Left lobe of liver (tissue), 2 donors: ENCODE data around the gene GTF3C1. TPM values are rescaled to one million over a fixed set of nuclear protein-coding genes. Genes with fewer than 3 reads are reported as not detected.
"Not testable (repeated sequence)": the region's sequence is repeated elsewhere in the genome, so short reads cannot be mapped to it uniquely, and the experiment has no call there.

Experiments
- ATAC-seq: fragments of 200-7000 bp; cut with Tn5 transposase; one replicate; pipeline ENCODE4 v1.9.1; 2020; ENCODE audit warnings: mild to moderate bottlenecking, moderate library complexity
- DNase-seq: peaks from one replicate; pipeline ENCODE4 v3.0.0-alpha.2; 2020; ENCODE audit warnings: low spot score
- total RNA-seq: library from RNA; stranded (reverse); gene quantifications from one replicate; pipeline ENCODE4 v1.2.1, GENCODE V29; 2021
- donor health status: DM: no; HTN: no; CAD: no; lungs with moderate emphysema.
- donor health status: DM: no; HTN: yes; CAD: no.

The GTF3C1 gene
- total RNA-seq, 1 donor from 2014 or later: 34.2 TPM

DNA sequence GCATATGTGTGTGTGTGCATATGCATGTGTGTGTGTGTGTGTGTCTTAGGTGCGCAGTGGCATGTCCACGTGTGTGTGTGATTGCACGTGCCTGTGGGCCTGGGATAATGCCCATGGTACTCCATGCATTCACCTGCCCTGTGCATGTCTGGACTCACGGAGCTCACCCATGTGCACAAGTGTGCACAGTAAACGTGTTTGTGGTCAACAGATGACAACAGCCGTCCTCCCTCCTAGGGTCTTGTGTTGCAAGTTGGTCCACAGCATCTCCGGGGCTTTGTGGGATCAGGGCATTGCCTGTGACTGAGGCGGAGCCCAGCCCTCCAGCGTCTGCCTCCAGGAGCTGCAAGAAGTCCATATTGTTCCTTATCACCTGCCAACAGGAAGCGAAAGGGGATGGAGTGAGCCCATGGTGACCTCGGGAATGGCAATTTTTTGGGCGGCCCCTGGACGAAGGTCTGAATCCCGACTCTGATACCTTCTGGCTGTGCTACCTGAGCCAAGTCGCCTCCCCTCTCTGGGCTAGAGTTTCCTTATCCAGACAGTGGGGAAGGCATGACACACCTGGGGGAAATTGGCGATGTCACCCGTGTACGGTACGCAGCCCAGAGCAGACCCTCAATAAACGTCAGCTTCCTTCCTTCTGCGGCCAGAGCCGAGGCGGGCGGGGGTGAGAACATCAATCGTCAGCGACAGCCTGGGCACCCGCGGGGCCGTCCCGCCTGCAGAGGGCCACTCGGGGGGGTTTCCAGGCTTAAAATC is 100.1 kb downstream of the GTF3C1 start:
- peak; percentile 15 for ATAC-seq

DNA sequence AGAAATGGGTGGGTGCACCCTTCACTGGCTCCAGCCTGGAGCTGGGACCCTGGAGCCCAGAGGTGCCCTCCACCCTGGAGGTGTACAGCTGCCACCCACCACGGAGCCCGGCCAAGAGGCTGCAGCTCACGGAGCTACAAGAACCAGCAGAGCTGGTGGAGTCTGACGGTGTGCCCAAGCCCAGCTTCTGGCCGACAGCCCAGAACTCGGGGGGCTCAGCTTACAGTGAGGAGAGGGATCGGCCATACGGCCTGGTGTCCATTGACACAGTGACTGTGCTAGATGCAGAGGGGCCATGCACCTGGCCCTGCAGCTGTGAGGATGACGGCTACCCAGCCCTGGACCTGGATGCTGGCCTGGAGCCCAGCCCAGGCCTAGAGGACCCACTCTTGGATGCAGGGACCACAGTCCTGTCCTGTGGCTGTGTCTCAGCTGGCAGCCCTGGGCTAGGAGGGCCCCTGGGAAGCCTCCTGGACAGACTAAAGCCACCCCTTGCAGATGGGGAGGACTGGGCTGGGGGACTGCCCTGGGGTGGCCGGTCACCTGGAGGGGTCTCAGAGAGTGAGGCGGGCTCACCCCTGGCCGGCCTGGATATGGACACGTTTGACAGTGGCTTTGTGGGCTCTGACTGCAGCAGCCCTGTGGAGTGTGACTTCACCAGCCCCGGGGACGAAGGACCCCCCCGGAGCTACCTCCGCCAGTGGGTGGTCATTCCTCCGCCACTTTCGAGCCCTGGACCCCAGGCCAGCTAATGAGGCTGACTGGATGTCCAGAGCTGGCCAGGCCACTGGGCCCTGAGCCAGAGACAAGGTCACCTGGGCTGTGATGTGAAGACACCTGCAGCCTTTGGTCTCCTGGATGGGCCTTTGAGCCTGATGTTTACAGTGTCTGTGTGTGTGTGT is 100.9 kb downstream of the GTF3C1 start:
- DNase-seq (no peak), ATAC-seq (peak; percentile 40)

More for the DNA sequence above, 100.1 kb downstream of the GTF3C1 start:
- DNase-seq: no peak

DNA sequence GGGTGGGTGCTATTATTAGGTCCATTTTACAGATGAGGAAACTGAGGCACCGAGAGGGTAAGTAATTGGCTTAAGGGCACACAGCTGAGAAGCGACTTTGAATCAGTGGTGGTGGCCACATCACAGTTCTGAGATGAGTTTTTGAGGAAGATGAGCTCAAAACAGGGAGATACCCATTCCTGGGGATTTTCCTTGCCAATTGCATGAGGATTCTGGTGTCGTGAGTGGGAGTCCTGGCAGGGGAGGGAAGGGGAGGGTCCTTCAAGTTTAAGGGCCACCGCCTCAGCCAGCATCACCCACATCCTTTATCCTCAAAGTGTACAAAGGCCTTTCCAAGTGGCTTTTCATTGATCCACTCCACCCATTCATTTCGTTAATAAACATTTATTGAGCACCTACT is 102.4 kb downstream of the GTF3C1 start:
- no peak for DNase-seq
- ATAC-seq: no peak

DNA sequence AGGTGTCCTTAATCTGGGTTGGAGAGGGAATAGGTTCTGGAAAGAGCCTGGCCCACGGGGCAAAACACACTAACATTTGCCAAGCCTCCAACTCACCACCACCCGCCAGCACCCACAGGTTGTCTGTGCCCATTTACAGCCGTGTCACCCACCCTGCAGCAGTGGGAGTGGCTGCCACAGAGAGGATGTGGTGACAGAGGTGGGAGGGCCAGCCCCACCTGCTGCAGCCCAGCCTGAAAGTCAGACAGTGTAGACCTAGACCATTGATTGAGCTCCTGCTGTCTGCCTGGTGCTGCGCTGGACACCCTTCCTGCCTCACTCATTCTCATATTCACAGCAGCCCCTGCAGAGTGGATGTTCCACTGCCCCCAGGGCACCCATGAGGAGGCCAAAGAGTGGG is 103.0 kb downstream of the GTF3C1 start:
- DNase-seq: no peak

DNA sequence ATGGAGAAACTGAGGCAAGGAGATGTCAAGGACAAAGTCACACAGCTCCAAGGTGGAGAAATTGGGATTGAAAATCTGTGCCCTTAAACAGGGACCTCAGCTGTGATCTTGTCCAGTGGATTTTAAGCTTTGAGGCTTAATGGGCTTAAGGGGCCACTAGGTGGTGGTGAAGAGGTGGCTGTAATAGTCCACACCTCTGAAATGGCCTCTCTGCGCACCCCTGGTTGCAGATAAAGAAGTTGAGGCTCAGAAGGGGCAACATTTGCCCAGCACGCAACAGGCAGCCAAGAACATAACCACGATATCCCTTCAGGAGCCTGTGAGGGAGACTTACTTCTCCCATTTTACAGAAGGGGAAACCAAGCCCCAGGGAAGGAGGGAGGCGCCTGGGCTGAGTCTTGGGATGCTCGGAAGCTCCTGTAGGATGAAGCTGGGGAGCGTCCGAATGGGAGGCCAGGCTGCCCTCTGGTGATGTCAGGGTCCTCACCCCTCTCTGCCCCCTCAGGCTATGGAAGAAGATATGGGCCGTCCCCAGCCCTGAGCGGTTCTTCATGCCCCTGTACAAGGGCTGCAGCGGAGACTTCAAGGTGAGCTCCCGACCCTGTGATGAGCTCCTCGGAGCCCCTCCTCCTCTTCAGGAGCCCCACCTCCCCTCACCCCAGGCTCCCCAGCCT is 104.1 kb downstream of the GTF3C1 start:
- DNase-seq: no peak
- no peak for ATAC-seq

More for the DNA sequence above, 103.0 kb downstream of the GTF3C1 start:
- peak; percentile 23 for ATAC-seq

DNA sequence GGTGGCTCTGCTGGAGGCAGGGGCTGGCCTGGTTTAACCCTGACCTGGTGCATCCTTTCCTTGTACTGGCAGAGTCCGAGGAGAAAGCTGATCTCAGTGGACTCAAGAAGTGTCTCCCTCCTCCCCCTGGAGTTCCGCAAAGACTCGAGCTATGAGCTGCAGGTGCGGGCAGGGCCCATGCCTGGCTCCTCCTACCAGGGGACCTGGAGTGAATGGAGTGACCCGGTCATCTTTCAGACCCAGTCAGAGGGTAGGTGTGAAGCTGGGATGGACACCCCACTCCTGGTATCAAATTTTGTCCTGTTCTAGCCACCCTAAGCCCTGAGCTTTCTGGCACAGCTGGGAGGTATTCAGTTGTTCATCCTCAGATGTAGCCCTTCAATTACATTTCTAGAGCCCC is 105.2 kb downstream of the GTF3C1 start:
- DNase-seq: no peak
- no peak for ATAC-seq

DNA sequence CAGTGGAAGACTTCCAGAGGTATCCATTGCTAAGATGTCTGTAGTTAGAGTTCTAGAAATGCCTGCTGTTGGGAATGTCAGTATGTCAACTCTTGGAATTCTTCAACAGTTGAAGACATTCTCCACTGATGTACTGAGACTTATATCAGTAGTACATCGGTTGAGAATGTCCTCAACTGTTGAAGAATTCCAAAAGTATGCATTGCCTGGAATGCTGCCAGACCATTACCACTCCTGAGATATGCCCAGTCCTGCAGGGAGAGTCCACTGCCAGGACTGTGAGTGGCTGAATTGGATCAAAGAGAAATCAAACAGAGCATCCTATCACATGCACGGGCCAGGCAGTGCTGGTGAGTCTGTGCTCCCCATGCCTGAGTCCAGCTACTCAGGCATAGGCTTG is 105.7 kb downstream of the GTF3C1 start:
- DNase-seq (no peak), ATAC-seq (no peak)

DNA sequence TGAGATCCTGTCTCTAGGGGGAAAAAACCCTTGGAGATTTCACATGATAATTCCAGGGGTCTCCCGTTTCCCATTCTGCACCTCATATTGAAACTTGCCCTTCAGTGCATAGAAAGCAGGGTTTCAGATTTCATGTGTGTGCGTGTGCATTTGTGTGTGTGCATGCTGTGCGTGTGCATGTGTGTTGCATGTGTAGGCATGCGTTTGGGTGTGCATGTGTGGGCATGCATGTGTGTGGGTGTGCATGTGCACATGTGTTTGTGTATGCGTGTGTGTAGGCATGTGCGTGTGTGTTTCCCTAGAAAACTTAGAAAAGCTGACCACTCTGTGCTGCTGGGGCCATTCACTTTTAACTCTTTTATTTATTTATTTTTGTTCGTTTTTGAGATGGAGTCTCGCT is 107.7 kb downstream of the GTF3C1 start:
- DNase-seq: no peak

DNA sequence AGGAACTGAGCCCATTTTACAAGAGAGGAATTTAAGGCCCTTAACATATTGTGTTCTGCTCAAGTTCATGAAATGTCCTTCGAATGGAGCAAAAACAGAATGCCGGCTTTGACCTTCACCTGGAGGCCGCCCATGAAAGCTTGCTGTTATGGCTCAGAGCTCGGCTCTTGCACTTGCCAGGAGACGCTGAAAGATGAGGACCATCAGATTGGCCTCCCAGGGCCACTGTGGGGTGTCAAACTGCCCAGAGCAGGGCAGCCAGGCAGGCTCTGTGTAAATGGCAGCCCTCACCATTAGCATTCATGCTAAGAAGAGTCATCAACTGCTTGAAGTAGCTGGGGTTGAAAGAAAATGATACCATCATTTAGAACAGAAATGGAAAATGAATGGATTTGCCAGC is 108.4 kb downstream of the GTF3C1 start:
- ATAC-seq: no peak
- no peak for DNase-seq

More for the DNA sequence above, 107.7 kb downstream of the GTF3C1 start:
- no peak for ATAC-seq

DNA sequence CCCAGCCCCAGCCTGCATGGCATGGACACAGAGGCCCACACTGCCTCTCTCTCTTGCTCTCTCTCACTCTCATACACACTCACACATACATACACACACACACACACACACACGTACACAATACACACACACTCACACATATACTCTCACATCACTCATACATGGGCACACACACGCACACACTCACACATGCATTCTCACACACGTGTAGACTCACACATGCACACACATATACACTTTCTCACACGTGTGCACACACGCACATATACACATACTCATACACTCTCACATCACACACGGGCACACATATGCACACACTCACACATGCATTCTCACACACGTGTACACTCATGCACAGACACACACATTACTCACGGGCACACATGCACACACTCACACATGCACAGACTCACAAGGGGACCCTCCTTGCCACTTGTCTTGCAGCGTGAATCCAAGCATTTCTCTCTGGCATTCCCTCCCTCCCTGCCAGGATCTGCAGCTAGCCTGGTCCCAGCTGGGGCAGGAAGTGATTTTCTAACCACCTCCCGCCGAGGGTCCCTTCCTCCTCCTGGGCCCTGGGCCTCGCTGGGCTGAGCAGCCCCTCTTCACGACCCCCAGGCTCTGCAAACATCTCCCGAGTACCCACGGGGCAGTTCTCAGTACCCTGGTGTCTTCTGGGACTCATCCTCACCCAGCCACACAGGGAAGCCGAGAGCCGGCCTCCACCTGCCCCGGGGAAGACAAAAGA is 110.3 kb downstream of the GTF3C1 start:
- no peak for DNase-seq
- ATAC-seq: no peak

DNA sequence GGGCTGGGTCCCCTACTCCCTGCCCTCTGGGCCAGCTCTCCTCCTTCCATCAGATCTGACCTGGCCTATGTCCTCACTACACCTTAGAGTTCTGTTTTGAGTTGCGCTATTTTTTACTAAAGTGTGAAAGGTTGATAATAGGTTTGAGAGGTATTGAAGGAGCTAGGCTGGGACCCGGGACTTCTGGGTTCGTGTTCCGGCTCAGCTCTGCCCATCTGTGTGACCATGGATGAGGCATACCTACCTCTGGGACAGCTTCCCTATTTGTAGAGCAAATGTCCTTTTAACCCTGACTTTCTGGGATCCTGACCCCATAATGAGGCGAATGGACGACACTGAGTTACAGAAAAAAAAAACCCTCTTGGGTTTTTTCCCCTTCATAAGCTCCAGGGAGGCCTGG is 111.8 kb downstream of the GTF3C1 start:
- ATAC-seq: no peak
- DNase-seq: peak; percentile 12

DNA sequence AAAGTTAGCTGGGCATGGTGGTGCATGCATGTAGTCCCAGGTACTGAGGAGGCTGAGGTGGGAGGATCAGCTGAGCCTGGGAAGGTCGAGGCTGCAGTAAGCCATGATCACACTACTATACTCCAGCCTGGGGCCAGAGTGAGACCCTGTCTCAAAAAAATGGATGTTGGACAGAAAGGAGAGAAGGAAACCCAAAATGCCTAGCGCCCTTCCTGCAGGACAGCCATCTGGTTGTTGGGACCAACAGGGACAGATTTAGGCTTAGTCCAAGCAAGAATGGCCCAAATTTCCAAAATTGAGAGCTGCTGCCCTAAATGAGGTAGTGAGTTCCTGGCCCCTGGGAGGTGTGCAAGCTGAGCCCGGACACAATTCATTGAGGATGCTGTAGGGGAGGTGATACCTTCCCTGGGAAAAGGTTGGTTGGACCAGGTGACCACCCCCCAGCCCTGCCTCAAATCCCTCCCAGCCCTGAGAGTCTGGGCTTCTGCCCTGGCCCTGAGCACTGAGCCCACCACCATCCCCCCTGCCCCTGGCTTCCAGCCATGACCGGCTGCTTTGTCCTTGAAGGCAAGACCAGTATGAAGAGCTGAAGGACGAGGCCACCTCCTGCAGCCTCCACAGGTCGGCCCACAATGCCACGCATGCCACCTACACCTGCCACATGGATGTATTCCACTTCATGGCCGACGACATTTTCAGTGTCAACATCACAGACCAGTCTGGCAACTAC is 112.6 kb downstream of the GTF3C1 start:
- no peak for ATAC-seq

DNA sequence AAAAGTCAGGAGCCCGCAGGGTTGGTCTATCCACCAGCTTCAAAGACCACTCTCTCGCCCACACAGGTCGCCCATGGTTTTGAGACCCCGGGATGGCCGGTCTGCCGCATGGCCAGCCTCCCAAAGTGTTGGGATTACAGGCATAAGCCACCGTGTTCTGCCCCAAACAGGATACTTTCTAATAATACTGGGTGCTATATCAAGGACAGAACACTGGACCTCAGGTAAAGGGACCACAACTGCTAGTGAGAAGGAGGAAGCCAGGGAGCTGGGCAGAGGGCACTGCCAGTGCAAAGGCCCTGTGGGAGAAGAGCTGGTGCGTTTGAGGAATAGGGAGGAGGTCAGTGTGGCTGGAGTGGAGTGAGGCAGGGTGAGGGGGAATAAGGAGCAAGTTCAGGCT is 113.6 kb downstream of the GTF3C1 start:
- DNase-seq (no peak), ATAC-seq (no peak)

More for the DNA sequence above, 112.6 kb downstream of the GTF3C1 start:
- peak; percentile 40 for DNase-seq

DNA sequence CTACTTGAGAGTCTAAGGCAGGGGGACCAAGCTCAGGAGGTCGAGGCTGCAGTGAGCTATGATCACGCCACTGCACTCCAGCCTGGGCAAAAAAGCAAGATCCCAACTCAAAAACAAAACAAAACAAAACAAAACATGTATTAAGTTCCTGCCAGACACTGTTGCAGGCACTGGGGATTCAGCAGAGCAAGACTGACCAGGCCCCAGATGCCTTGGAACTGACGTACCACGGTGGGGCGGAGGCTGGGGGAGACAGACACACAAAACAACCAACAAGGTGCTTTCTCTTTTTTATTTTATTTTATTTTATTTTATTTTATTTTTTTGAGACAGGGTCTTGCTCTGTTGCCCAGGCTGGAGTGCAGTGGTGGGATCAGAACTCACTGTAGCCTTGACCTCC is 114.6 kb downstream of the GTF3C1 start:
- ATAC-seq: not testable (repeated sequence)
- DNase-seq: peak; percentile 6

DNA sequence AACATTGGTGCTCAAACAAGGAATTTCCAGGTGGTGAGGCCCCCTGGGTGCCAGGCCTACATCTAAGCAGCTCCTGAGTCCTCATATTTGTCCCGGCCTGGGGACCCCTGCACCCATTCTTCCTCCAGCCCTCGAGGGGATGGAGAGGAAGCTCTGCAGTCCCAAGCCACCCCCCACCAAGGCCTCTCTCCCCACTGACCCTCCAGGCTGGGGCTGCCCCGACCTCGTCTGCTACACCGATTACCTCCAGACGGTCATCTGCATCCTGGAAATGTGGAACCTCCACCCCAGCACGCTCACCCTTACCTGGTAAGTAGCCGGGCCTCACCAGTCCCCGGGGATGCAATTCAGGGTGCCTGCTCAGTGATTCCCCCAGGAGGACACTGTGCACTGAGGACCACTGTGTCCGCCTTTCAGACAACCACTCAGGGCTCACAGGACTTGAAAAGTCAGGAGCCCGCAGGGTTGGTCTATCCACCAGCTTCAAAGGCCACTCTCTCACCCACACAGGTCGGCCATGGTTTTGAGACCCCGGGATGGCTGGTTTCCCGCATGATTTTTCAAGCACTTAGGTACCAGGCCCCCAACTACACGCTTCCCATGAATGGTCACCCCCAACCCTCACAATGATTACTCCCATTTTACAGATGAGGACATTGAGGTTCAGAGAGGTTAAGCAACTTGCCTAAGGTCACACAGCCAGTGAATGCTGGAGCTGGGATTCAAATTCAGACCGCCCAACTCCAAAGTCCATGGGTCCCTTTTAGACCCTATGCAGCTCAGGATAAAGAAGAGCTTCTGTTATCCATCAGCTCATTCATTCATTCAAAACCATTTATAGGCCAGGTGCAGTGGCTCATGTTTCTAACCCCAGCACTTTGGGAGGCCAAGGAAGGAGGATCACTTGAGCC is 115.3 kb downstream of the GTF3C1 start:
- DNase-seq (peak; percentile 23), ATAC-seq (no peak)

DNA sequence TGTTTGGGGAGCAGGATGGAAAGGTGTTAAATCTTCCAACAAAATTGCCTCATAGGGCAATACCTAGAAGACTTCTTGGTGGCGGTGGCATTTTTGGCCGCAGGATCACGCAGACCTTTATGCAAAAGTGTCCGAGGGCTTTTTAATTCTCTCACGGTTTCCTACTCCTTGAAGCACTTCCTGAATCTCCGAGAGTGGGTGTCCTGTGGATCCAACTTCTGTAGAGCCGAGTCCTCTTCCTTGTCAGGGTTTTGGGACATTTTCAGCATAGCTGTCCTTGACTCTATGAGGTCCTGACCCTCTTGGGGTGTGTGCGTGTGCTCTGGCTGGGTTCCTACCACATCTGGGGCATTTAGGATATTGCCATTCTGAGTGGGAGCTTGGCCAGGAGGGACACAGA is 116.1 kb downstream of the GTF3C1 start:
- DNase-seq: no peak

DNA sequence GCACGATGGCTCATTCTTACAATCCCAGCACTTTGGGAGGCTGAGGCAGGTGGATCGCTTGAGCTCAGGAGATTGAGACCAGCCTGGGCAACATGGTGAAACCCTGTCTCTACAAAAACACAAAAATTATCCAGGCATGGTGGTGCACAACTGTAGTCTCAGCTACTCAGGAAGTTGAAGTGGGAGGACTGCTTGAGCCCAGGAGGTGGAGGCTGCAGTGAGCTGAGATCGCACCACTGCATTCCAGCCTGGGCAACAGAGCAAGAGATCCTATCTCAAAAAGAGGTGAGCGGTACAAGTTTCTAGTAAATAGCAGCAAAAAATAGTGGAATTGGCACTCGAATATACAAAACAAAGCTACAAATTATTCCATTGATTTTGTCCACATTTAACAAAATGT is 116.5 kb downstream of the GTF3C1 start:
- not testable (repeated sequence) for ATAC-seq

More for the DNA sequence above, 116.1 kb downstream of the GTF3C1 start:
- no peak for ATAC-seq

DNA sequence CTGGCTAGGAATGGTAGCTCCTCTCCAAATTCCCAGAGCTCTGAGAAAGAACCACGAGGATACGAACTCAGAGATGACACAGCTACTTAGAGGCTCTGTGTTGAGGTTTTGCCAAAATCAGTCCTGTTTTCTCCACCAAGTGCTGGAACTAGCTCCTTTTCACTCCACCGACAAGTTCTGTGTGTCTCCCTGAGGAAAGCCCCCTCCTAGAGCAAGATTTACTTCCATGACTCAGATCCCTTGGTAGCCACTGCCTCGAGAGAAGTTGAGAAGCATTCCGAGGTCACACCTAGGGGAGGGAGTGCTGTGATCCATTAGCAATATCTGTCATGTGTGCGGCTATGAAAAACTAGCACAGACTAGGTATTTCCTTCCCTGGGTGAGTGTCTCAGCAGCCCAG is 117.2 kb downstream of the GTF3C1 start:
- no peak for DNase-seq
- ATAC-seq: no peak

More for the DNA sequence above, 116.5 kb downstream of the GTF3C1 start:
- DNase-seq: peak; percentile 1
